CD4-positive, alpha-beta T cell treated with Interleukin-12 subunit alpha and Interleukin-12 subunit beta, for 1 hour (primary cell): ENCODE results near the gene ANKDD1B.
"Not testable (repeated sequence)": the region's sequence is repeated elsewhere in the genome, so short reads cannot be mapped to it uniquely, and the experiment has no call there.

ENCODE experiments used
- DNase-seq: peaks from one replicate; pipeline ENCODE4 v3.0.0-alpha.2; 2020

The ANKDD1B gene

DNA sequence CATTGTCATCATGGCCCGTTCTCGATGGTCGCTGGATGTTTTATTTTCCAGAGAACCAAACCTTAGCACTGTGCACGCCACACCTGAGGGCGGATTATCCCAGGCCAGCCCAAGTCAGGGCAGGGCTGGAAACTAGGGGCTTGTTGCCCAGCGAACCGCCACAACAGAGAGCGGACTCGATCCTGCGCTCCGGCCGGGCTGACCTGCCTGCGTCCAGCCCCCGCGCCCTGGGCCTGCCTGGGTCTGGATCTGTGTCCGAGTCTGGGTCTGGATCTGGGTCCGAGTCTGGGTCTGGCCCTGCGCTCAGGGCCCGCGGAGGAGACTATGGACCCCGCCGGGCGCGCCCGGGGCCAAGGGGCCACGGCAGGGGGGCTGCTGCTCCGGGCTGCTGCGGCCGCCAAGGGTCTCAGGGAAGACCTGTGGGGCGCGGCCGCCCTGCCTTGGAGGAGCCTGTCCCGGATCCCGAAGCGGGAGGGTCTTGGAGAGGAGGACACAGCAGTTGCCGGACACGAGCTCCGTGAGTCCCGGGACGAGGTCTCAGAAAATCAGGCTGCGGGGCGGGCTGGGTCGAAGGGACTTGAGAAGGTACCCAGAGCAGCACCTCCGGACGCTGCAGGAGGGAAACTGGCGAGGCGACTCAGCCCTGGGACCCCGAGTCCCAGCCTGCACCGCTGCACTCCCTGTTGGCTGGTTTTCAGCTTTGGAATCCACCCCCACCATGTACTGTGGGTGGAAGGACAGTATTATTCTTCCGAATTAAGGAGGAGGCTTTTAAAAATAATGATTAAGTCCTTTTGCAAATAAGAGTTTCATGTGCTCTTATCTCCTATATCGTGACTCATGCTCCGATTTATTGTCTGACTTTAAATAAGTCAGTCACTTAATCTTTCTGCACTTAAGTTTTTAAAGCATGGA, at the start of gene ANKDD1B:
ANKDD1B (plus strand) TSS at position 143 of the 915 bp plus-strand sequence; CDS start at position 325, 182 bp downstream.
- DNase-seq, result no peak

DNA sequence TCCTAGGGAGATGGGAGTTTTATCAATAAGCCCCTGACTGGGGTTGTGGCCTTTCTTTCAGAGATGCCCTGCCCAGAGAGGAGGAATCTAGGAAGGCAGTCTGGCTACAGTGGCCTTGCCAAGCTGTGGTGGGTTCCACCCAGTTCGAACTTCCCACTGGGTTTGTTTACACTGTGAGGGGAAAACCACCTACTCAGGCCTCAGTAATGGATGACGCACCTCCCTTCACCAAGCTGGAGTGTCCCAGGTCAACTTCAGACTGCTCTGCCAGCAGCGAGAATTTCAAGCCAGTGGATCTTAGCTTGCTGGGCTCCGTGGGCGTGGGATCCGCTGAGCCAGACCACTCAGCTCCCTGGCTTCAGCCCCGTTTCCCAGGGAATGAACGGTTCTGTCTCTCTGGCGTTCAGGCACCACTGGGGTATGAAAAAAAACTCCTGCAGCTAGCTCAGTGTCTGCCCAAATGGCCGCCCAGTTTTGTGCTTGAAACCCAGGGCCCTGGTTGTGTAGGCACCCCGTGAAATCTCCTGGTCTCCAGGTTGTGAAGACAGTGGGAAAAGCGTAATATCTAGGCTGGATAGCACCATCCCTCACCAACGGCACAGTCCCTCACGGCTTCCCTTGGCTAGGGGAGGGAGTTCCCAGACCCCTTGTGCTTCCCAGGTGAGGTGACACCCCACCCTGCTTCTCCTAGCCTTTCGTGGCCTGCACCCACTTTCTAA, 45.1 kb upstream of the ANKDD1B start:
- not testable (repeated sequence) for DNase-seq

GRCh38 chr5:75566710-75567309, 44.4 kb upstream of the ANKDD1B start:
- peak; percentile 34 for DNase-seq

DNA sequence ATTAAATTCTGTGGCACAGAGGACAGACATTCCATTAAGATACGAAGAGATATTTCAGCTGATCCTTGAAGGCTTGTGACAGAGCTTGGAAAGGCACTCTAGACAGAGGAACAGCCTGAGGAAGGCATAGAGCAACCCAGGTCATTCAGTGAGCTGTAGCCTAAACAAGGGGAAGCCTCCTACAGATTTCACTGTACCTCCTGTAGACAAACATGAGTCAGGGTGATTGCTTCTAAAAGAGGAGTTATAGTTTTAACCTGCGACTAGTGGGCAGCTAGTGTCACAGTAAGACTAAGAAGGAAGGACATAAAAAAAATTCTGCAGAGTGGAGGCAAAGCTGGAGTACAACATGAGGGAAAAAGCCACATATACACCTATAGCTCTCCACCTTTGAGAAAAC, 43.5 kb upstream of the ANKDD1B start:
- no peak for DNase-seq

DNA sequence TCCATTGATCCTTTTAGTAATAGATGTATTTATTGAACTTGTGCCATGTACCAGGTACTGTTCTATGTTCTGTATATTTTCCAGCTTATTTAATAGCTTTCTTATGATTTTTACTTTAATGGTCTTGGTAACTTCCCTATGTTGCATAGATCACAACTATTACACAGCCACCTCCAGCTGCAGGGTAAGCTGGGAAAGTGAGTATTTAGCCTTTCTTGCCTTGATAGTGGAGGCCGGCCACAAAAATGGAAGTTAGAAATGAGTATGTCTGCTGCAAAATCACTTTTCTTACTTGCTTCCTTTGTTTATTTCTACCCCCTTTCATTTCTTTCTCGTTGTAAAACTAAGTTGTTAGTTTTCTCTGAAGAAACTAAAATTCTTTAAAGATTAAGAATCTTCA, 43.1 kb upstream of the ANKDD1B start:
- no peak for DNase-seq

GRCh38 chr5:75571547-75571946, 39.7 kb upstream of the ANKDD1B start:
- no peak for DNase-seq

- DNase-seq, result no peak
These were observed 36.5 kb upstream of the ANKDD1B start for GRCh38 chr5:75574791-75575190.

- not testable (repeated sequence) for DNase-seq
These were observed 33.0 kb upstream of the ANKDD1B start for GRCh38 chr5:75578280-75578679.

GRCh38 chr5:75584641-75585040, 26.6 kb upstream of the ANKDD1B start:
- no peak for DNase-seq

GRCh38 chr5:75588666-75589065, 22.6 kb upstream of the ANKDD1B start:
- no peak for DNase-seq

GRCh38 chr5:75600535-75600934, 10.7 kb upstream of the ANKDD1B start:
- DNase-seq, result no peak

- DNase-seq, result no peak
These were observed 9.7 kb upstream of the ANKDD1B start for GRCh38 chr5:75601567-75601966.

DNA sequence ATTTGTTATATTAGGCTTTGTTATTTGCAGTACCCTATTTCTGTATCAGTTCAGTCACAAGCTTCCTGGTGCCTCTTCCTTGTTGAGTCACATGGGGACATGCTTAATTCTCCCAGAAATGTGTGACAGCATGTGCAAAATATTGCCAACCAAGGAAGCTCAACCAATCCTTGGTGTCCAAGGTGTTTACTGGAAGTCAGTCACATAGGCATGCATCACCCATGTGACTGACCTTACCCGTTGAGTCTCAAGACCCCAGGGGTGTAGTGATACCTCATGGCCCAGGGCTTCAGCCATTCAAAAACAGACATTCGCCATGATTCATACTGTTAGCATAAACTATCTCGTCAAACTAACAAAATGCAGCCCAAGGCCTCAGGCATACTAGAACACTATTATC, 9.3 kb upstream of the ANKDD1B start:
- DNase-seq, result no peak

DNA sequence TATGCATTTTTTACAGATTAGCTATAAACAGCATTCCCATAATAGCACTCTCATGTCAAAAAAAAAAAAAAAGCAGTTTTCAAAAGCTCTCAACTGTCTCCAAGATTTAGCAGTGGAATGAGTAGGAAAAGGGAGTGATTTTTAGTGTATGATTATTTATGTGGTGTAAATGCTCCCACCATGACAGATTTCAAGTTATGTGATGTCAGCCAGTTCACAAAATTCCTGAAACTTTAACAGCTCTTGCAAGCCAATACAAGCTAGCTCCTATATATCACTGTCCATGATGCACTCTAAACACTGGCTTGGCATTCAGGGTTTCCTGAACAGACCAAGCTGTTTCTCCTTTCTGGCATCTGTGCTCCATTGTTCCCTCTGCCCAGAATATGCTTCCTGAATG, 7.9 kb upstream of the ANKDD1B start:
- no peak for DNase-seq

- no peak for DNase-seq
These were observed 7.4 kb upstream of the ANKDD1B start for GRCh38 chr5:75603821-75604220.

DNA sequence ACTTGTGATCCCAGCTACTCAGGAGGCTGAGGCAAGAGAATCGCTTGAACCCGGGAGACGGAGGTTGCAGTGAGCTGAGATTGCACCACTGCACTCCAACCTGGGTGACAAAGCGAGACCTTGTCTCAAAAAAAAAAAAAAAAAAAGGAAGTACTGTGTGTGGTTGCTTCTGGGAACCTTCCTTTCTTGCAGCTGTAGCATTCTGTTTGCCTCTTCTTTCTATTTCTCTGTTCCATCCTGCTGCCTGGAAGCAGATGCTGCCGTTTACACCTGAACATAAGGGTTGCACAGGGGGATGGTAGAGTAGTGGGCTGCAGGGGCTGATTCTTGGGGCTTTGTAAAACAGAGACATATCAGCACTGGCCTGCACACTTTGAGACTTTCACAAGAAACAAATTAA, 3.9 kb upstream of the ANKDD1B start:
- not testable (repeated sequence) for DNase-seq

GRCh38 chr5:75608870-75609269, 2.4 kb upstream of the ANKDD1B start:
- no peak for DNase-seq

GRCh38 chr5:75610201-75610600, 1.1 kb upstream of the ANKDD1B start:
- DNase-seq, result no peak

GRCh38 chr5:75610859-75611310, 368 bp upstream of the ANKDD1B start:
- not testable (repeated sequence) for DNase-seq

DNA sequence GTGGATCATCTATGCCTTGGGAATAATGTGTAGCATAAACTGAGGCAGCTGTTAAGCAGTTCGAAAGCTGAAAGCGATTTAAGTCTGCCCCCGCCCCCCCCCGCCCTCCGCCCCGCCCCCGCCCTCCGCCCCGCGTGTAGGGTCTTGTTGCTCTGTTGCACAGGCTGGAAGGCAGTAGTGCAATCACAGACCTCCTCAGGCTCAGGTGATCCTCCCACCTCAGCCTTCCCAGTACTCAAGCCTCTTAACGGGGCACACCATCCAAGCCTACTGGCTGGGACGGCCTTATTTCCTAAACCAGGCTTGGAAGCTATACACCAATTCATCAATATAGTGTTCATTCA, 945 bp downstream of the ANKDD1B start:
- DNase-seq, result no peak

DNA sequence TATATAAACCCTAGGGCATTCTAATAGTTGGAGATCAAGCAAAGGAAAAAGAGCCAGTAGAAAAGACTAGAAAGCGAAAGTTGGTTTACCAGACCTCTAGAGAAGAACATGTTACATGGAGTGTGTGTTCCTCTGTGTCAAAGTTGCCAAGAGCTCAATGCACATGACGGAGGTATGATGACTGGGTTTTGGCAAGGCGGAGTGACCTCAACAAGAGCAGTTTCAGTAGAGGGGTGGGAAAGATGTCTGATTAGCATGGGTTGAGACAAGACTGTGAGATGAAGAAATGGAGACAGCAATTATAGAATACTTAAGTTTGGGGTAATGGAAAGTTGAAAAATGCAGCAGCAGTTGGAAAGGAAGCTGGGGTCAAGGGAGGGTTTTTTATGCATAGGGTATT, 1.6 kb downstream of the ANKDD1B start:
- DNase-seq, result no peak

DNA sequence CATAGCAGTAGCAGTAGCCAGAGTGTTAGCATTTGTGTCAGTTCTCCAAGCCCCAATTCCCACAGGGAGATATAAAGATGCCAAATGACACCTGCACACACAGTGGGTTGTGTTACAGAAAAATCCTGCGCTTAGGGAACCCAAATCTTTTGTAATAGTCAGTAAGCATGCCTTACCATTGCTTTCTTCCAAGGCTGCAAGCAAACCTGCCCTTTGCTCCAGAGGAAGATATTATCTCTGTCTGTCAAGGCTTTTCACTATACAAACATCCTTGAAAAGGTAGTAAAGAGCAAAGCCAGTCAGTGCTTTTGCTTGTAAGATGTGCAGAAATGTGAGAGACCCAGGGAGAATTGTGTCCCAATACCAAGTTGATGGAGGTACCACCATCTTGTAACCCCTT, 2.9 kb downstream of the ANKDD1B start:
- DNase-seq, result no peak

DNA sequence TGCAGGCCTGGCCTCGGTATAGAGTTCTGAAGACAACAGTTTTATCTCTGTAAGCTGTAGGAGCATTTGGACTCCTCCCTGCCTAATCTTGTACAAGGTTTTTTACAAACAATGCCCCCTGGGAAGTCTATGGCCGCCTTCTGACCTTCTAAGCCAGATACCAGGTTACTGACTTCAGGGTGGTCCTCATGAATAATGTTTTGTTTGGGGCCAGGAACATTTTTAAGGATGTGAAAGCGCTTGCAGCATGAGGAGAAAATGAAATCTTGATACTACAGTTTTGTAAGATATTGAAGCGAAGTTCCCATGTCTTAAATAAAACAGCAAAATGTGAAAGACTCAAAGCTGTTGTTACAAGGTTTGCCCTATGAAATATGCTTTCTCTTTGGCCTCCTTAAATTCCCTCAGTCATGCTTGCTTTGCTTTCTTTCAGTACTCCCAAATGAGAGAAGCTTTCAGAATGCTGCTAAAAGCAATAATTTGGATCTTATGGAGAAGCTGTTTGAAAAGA, 5.2 kb downstream of the ANKDD1B start:
- no peak for DNase-seq
